HG03558 (cell line): ENCODE results near the gene OTP.

Source experiments
- ATAC-seq: cut with Tn5 transposase; IDR thresholded peaks from one replicate; pipeline ENCODE4 v1.9.1; 2021; ENCODE audit warnings: moderate number of reproducible peaks; ENCODE audit not compliant: unreplicated experiment; ENCODE audit errors: extremely low read depth

OTP gene

GRCh38 chr5:77637998-77638762, at the start of gene OTP:
Gene OTP (minus strand): TSS chr5:77638713. CDS start chr5:77638549, 164 bp downstream.
- ATAC-seq, result no peak

- no peak for ATAC-seq
Observed at GRCh38 chr5:77683171-77683732, 44.7 kb upstream of the OTP start.

GRCh38 chr5:77670526-77670925, 32.0 kb upstream of the OTP start:
- no peak for ATAC-seq

DNA sequence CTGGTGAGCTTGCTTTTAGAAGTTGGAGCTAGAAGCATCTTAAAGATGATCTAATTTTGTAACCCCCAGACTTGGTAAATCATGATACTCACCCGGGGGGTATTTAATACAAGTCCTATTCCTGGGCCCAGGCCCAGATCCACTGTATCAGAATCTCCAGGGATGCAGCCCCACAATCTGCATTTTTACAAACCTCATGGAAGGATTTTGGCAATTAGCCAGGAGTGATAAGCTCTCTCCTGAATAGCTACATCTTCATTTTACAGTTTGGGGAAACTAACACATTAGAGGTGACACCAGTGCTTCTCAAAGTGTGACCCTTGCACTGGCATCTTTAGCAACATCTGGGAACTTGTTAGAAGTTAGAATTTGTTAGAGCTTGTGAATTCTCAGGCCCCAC, 31.2 kb upstream of the OTP start:
- no peak for ATAC-seq

DNA sequence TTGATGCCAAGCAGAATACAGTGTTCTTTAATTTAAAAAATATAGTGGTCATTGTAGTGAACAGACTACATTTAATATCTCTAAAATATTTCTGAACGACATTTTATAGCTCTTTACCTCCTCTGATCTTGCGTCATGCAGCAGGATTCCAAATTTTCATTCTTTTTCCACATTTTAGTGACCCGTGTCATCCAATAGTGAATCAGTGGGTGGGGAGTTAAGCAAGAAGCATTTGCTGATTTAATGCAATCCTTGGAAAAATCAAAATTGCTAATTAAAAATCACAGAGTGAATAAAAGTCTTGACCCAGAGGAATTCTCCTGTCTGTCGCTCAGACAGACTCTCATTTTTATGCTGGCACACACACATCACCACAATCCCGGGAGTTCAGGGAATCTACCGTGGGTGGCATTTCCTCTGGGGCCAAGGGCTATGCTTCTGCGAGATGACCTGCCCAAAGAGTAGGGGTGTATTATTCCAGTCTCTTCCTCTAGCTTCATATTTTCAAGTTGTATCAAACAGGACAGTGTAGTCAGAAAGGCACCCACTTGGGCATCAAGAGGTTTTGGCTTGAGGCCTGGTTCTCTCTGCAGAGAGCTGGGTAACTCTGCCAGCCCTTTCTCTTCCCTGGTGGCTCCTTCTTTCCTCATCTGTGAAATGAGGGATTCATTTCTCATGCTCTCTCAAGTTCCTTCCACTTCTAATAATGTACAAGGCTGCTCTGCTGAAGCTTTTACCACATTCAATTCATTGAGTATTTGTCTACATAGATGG, 24.8 kb upstream of the OTP start:
- ATAC-seq, result no peak

DNA sequence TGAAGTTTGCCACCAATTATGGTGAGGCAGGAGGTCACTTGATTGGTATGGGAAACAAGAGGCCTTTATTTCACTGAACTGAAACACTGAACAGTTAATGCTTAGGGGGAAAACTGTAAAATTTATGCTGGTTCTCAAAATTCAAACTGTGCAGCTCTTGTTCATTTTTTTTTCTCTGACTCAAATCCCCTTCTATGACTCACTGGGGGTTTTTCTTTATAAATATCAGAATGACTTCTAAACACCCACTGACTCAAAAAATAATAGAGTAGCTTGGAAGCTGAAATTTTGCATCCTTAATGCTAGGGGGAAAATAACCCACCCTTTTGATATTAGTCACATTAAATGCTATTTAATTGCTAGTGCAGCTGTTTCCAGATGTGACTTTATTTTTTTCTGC, 24.1 kb upstream of the OTP start:
- ATAC-seq, result no peak

GRCh38 chr5:77658662-77659061, 20.1 kb upstream of the OTP start:
- no peak for ATAC-seq

DNA sequence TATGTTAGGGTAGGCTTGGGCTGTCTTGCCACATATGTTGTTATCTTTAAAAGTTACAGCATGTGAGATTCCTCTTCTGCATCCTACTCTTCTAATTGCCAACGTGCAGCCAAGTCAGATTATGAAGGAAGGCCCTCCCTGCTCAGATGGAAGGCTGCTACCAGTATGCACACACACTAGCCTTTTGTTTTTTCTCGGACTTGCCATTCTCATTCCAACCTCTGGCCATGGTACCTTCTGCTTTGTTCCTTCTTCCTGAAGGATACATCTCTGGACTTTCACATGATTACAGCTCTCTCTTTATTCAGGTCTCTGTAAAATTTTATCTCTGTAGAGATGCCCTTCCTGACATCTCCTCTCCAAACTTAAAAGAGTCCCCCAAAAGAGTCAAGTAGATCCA, 12.8 kb upstream of the OTP start:
- ATAC-seq, result no peak

DNA sequence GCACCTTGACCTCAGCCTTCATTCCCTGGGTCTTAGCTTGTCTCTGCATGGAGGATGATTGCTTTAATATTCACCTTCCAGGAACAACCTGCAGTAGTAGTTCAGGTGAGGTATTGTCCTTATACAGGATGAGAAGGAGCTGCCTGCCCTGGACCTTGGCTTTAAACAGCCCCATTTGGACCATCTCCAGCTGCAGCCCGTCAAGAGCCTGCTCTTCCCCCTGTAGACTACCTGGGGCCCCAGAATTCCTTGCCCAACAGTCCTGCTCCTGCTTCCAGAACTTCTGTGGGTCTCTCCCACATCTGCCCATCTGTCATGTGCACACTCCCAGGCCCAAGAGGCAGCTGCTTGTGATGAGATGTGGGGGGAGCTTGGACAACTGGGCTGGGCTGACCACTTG, 12.2 kb upstream of the OTP start:
- ATAC-seq, result no peak

GRCh38 chr5:77649776-77650175, 11.3 kb upstream of the OTP start:
- no peak for ATAC-seq

DNA sequence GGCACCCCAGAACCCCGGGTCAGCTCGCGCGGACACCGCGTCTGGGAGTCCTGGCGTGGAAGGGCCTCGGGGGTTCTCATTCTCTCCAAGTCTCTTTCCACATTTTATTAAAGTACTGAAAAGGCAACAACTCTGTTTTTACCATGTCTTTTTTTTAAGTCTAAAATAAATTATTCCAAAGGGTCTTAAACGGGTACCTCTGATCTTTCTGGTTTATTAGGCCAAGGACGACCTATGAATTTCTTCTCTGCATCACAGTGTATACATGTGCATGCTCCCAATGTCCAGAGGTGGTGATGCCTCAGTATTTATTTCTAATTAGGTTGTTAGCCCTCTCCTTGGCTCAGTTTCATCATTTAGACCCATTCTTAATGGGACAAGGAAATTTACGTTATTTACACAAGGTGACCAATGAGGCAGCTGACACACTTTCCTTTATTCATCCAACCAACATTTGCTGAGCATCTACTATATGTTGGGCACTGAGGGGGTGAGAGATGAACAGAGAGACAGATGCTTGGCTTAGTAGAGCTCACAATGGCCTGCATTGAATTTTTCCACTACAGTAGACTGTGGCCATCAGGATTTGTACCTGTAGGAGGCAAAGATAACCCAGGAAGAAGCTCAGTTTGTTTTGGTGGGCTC, 7.6 kb upstream of the OTP start:
- no peak for ATAC-seq

DNA sequence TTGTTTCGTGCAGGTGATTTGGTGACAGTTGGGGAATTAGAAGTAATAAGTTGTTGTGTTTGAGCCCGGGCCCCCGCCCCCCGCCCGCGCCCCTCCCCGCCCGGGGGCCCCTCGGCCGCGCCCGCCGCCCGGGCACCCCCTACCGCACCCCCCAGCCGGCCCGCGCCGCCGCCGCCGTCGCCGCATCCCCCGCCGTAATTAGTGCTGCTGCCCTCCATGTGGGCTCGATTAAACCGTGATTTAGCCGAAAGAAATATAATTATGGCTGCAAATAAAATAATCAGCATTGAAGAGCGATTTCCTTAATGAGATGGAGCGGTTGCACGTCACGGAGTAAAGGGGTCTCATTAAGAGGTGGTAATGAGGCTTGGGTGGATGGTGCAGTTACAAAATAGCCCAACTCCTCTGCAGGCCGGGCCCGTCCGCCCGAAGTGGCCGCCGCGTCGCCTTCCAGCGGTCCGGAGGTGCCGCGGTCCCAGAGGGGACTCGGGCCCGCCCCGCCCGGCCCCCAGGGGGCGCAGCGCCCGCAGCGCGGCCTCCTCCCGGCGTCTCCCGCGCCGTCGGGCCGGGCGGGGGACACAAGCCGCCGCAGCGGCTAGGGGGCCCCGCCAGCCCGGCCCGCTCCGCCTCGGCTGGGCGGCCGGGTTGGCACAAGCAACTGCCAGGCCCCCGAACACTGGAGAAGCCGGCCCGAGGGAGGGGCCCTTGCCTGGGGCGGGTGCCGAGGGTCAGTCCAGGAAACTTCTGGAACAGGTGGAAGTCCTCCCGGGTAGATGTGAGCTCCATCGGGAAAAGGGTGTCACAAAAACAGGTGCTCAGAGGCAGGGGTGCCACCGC, 6.9 kb upstream of the OTP start:
- ATAC-seq, result no peak

- ATAC-seq, result no peak
Observed at GRCh38 chr5:77644371-77645157, 6.1 kb upstream of the OTP start.

DNA sequence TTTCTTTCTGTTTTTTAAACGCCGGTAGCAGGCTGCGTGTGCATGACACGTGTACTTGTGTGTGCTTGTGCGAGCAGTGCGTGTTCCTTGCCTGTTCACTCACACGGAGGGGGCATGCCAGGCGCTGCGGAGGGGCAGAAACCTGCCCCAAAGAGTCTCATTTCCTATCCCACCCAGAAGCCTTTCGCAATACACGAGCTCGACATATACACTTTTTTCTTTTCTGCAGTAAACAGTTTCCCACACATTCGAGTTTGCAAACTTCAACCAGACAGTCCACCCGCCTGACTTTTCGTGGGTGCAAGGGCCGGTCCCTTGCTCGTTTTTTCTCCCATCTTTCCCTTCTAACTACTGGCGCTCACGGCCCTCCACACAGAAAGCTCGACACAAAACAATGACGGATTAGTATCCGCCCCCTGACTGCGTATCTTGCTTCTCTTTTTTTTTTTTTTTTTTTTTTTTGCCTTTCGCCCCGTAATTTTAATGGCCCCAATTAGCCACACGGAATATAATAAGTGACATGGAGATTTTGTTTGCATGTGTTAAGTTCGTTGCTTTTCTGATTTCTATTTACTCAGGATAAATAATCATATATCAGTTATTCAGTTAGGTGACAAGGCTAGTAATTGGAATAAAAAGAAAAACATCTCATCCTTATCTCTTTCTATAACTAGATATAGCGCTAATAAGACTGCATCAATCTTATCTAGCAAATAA, 5.3 kb upstream of the OTP start:
- no peak for ATAC-seq

GRCh38 chr5:77642738-77643653, 4.5 kb upstream of the OTP start:
- ATAC-seq, result no peak

- no peak for ATAC-seq
Observed at GRCh38 chr5:77641963-77642737, 3.6 kb upstream of the OTP start.

DNA sequence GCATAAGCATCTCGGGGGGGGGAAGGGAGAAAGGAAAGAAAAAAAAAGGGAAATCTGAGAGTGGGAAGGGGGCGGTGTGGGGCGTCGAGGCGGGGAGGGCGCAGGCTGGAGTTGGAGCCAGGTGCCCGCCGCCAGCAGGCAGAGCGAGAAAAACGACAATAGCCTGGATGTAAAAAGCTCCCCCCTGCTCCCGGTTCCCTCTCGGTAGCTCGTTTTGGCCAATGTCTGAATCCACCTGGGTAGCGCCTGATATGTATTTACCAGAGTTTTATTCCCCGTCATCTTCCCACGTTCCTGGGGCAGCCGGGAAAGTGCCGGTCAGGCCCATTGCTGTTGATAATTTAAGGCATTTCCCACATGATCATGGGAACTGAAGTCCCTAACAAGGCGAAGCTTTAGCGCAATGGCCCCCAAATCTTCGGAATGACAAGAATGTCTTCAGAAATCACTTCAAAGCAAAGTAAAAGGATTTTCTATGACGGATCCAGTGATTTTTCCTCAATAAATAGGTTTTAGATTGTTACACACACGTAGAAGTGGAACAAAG, 3.0 kb upstream of the OTP start:
- ATAC-seq, result no peak
